PC-3 (cell line): ENCODE measurements around the gene PTGES2. TPM values are rescaled to one million over a fixed set of nuclear protein-coding genes. Genes with fewer than 3 reads are reported as not detected.

Experiments used
- ATAC-seq: fragments of 200-7000 bp; cut with Tn5 transposase; 2 replicates; pipeline ENCODE4 v1.9.1; 2020; ENCODE audit warnings: mild to moderate bottlenecking, moderate library complexity
- BruUV-seq: library from RNA; stranded (reverse); fragments of 400-500 nt; replicated peaks from 2 replicates; lab custom pipeline; 2021; lab: Mats Ljungman, UMichigan
- CTCF ChIA-PET: fragments of 300-600 bp; sonication (Branson Sonifier 250); formaldehyde crosslinking; loops from one replicate; lab custom pipeline; 2022; ENCODE audit warnings: antibody characterized with exemption; lab: Charles Lee
- POLR2A ChIA-PET: fragments of 300-600 bp; sonication (Branson Sonifier 250); formaldehyde crosslinking; loops from one replicate; lab custom pipeline; 2022; ENCODE audit warnings: antibody characterized with exemption; ENCODE audit not compliant: unreplicated experiment; lab: Charles Lee
- DNase-seq: peaks from one replicate; pipeline ENCODE4 v3.0.0-alpha.2; 2015
- H2AFZ ChIP-seq: fragments of 300-600 bp; sonication (generic); 2 replicates; pipeline ENCODE4 v1.6.0; 2016; ENCODE audit warnings: antibody characterized with exemption, low read length
- H3F3A ChIP-seq: fragments of 300-600 bp; sonication (generic); one replicate; pipeline ENCODE4 v1.6.0; 2017; ENCODE audit warnings: antibody characterized with exemption, low read length, control low read depth, mild to moderate bottlenecking; ENCODE audit not compliant: unreplicated experiment
- H3K27ac ChIP-seq: fragments of 300-600 bp; sonication (generic); 2 replicates; pipeline ENCODE4 v1.5.1; 2016; ENCODE audit warnings: mild to moderate bottlenecking, low read length
- H3K27me3 ChIP-seq: fragments of 300-600 bp; sonication (generic); 2 replicates; pipeline ENCODE4 v1.6.1; 2016; ENCODE audit warnings: low read length, mixed read lengths
- H3K36me3 ChIP-seq: fragments of 300-600 bp; sonication (generic); 2 replicates; pipeline ENCODE4 v1.6.1; 2016; ENCODE audit warnings: low read depth, mixed run types, low read length, mixed read lengths
- H3K4me1 ChIP-seq: fragments of 300-600 bp; sonication (generic); 2 replicates; pipeline ENCODE4 v1.5.1; 2016; ENCODE audit warnings: low read length; ENCODE audit not compliant: insufficient read depth
- H3K4me2 ChIP-seq: fragments of 300-600 bp; sonication (generic); 2 replicates; pipeline ENCODE4 v1.6.0; 2016; ENCODE audit warnings: low read length
- H3K4me3 ChIP-seq: fragments of 300-600 bp; sonication (generic); 2 replicates; pipeline ENCODE4 v1.5.1; 2016; ENCODE audit warnings: mild to moderate bottlenecking, low read length, mixed read lengths
- H3K79me2 ChIP-seq: fragments of 300-600 bp; sonication (generic); 2 replicates; pipeline ENCODE4 v1.6.1; 2017; ENCODE audit warnings: low read length, mixed read lengths
- H3K9ac ChIP-seq: fragments of 300-600 bp; sonication (generic); 2 replicates; pipeline ENCODE4 v1.6.0; 2016; ENCODE audit warnings: mild to moderate bottlenecking, low read length
- H3K9me2 ChIP-seq: fragments of 300-600 bp; sonication (generic); replicated peaks from 2 replicates; pipeline ENCODE4 v1.6.1; 2016; ENCODE audit warnings: mixed run types, low read length, mixed read lengths
- H3K9me3 ChIP-seq: fragments of 300-600 bp; sonication (generic); 2 replicates; pipeline ENCODE4 v1.6.1; 2016; ENCODE audit warnings: low read length, mixed read lengths
- H4K20me1 ChIP-seq: fragments of 300-600 bp; sonication (generic); 2 replicates; pipeline ENCODE4 v1.6.1; 2016; ENCODE audit warnings: low read length, mixed read lengths
- CTCF ChIP-seq: fragments of 300-600 bp; sonication (generic); conservative IDR thresholded peaks from 2 replicates; pipeline ENCODE4 v1.5.1; 2017; ENCODE audit warnings: antibody characterized with exemption, low read depth, mild to moderate bottlenecking, low read length
- EZH2 ChIP-seq: fragments of 300-600 bp; sonication (generic); IDR thresholded peaks from one replicate; pipeline ENCODE4 v1.6.1; 2017; ENCODE audit warnings: antibody characterized with exemption, mild to moderate bottlenecking, low read length; ENCODE audit not compliant: unreplicated experiment
- EZH2phosphoT487 ChIP-seq: fragments of 300-600 bp; sonication (generic); IDR thresholded peaks from 2 replicates; pipeline ENCODE4 v1.6.1; 2018; ENCODE audit warnings: mild to moderate bottlenecking, antibody characterized with exemption, low read length, borderline replicate concordance
- intact Hi-C: fragments of 100-400 bp; cut with micrococcal nuclease; formaldehyde crosslinking; loops from 2 replicates; pipeline ENCODE4 v1.9.0; 2023
- total RNA-seq: library from RNA; depleted of rRNA; stranded (reverse); fragments of >200 nt; gene quantifications from 2 replicates; pipeline ENCODE4 v1.2.3, GENCODE V29; 2014

The PTGES2 gene
- total RNA-seq, 1 experiment from 2014 or later = 258 TPM

GRCh38 chr9:128141604-128142003 lies 14.1 kb upstream of the PTGES2 start:
- intact Hi-C loops = no loop called here
- no peaks in the 10 kb centered on the region for H3F3A ChIP-seq
- ChIA-PET CTCF (no interaction called here), POLR2A (no interaction called here)
- H3K9ac ChIP-seq = peak overlapping the region; percentile 83; the same call in 1 of the 2 replicates
- no peak overlapping the region for H2AFZ ChIP-seq
- no peaks in the 10 kb centered on the region for H3K27me3 ChIP-seq
- H3K4me2 ChIP-seq = no peak overlapping the region
- ATAC-seq (no peak), DNase-seq (no peak)
- H3K79me2 ChIP-seq = no peaks in the 10 kb centered on the region
- no peaks in the 10 kb centered on the region for H3K9me2 ChIP-seq
- no peaks in the 10 kb centered on the region for H4K20me1 ChIP-seq
- H3K9me3 ChIP-seq = no peaks in the 10 kb centered on the region
- BruUV-seq = no TSS peak
- TF ChIP-seq EZH2phosphoT487 (no peak), CTCF (no peak), EZH2 (no peak)
- H3K4me1 ChIP-seq = peaks cover 49% of the 10 kb centered on the region
- H3K36me3 ChIP-seq = no peaks in the 10 kb centered on the region
- H3K4me3 ChIP-seq = no peak overlapping the region
- peak overlapping the region; percentile 99 for H3K27ac ChIP-seq

GRCh38 chr9:128139621-128140020 lies 12.1 kb upstream of the PTGES2 start:
- no TSS peak for BruUV-seq
- H3K36me3 ChIP-seq = no peaks in the 10 kb centered on the region

More at GRCh38 chr9:128139621-128140020, 12.1 kb upstream of the PTGES2 start:
- Histone ChIP-seq H3K9me2 (no peaks in the 10 kb centered on the region), H2AFZ (no peak overlapping the region), H3K79me2 (no peaks in the 10 kb centered on the region), H3K4me3 (no peak overlapping the region), H3K9ac (no peak overlapping the region), H3K4me1 (peaks cover 30% of the 10 kb centered on the region), H3K27ac (no peak overlapping the region), H3F3A (no peaks in the 10 kb centered on the region), H3K27me3 (no peaks in the 10 kb centered on the region), H3K4me2 (no peak overlapping the region), H3K9me3 (no peaks in the 10 kb centered on the region), H4K20me1 (no peaks in the 10 kb centered on the region)
- intact Hi-C loops = no loop called here
- ChIA-PET POLR2A (no interaction called here), CTCF (no interaction called here)
- ATAC-seq (no peak), DNase-seq (no peak)
- TF ChIP-seq CTCF = no peak
- no peak for TF ChIP-seq EZH2phosphoT487
- no peak for TF ChIP-seq EZH2
